OCI-LY3 (cell line): ENCODE measurements around the gene KRTAP10-9.

Experiments
- H2AFZ ChIP-seq: fragments of 200-600, 300-600 bp; shearing (Covaris generic); 2 replicates; pipeline ENCODE4 v1.6.0; 2014; ENCODE audit warnings: antibody characterized with exemption, low read depth, low read length
- H3K27ac ChIP-seq: fragments of 200-600, 300-600 bp; sonication (generic); 2 replicates; pipeline ENCODE4 v1.5.1; 2014; ENCODE audit warnings: mild to moderate bottlenecking, low read length, moderate library complexity, mixed read lengths
- H3K27me3 ChIP-seq: fragments of 200-600, 300-600 bp; sonication (generic); 2 replicates; pipeline ENCODE4 v1.6.1; 2014; ENCODE audit warnings: low read depth, low read length, mixed read lengths
- H3K36me3 ChIP-seq: fragments of 200-600, 300-600 bp; sonication (generic); replicated peaks from 2 replicates; pipeline ENCODE3; 2014; ENCODE audit warnings: low read depth, low read length, mixed read lengths
- H3K4me1 ChIP-seq: fragments of 300-600, 200-600 bp; sonication (generic); 2 replicates; pipeline ENCODE4 v1.6.1; 2014; ENCODE audit warnings: low read length, mixed read lengths
- H3K4me2 ChIP-seq: fragments of 200-600, 300-600 bp; sonication (generic); 2 replicates; pipeline ENCODE4 v1.6.1; 2014; ENCODE audit warnings: low read length, mixed read lengths
- H3K4me3 ChIP-seq: fragments of 300-600, 200-600 bp; sonication (generic); 2 replicates; pipeline ENCODE4 v1.5.1; 2014; ENCODE audit warnings: antibody characterized with exemption, mild to moderate bottlenecking, low read length, moderate library complexity
- H3K79me2 ChIP-seq: fragments of 300-600, 200-600 bp; shearing (Covaris generic); 2 replicates; pipeline ENCODE4 v1.6.1; 2014; ENCODE audit warnings: mild to moderate bottlenecking, low read length, mixed read lengths
- H3K9ac ChIP-seq: fragments of 300-600, 200-600 bp; shearing (Covaris generic); 2 replicates; pipeline ENCODE4 v1.6.0; 2014; ENCODE audit warnings: mild to moderate bottlenecking, low read length, moderate library complexity
- H3K9me3 ChIP-seq: fragments of 200-600, 300-600 bp; shearing (Covaris generic); 2 replicates; pipeline ENCODE4 v1.6.1; 2014; ENCODE audit warnings: low read length, mixed read lengths; ENCODE audit not compliant: insufficient read depth
- H4K20me1 ChIP-seq: fragments of 200-600, 300-600 bp; sonication (generic); 2 replicates; pipeline ENCODE4 v1.6.1; 2016; ENCODE audit warnings: low read length, mixed read lengths; ENCODE audit not compliant: insufficient read depth
- EZH2phosphoT487 ChIP-seq: fragments of 200-600 bp; shearing (Covaris generic); IDR thresholded peaks from 2 replicates; pipeline ENCODE4 v1.6.1; 2018; ENCODE audit warnings: antibody characterized with exemption, mixed run types, low read depth
- TF ChIP-seq, protein P1 (sequence below): fragments of 200-600, 300-600 bp; sonication (generic); IDR thresholded peaks from 2 replicates; pipeline ENCODE4 v1.5.1; 2014; ENCODE audit warnings: antibody characterized with exemption, low read length, low read depth

KRTAP10-9 gene

DNA sequence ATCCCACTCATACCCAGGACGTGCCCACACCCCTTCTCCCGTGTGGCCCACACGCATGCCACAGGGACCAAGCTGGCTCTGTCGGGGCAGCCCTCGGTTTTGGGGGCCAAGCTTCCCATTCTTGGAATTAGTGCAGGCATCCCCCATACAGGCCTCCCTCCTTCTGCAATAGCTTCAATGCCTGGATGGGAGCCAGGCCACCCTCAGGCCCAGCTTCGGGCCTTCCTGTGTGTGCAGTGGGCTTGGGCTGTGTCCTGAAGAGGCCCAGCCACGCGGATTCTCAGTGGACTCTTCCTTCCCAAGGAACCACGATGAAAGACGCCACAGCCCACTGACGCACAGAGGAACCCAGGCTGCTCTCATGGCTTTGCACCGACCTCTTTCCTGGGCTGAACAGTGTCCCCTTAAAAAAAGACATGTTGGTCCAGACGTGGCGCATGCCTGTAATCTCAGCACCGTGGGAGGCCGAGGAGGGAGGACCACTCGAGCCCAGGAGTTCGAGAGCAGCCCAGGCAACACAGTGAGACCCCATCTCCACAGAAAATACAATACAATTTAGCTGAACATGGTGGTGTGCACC, 22.7 kb downstream of the KRTAP10-9 start:
- H3K79me2 ChIP-seq, result no peaks in the 10 kb centered on the region
- no peaks in the 10 kb centered on the region for H3K36me3 ChIP-seq
- no peaks in the 10 kb centered on the region for H3K27me3 ChIP-seq
- H3K4me1 ChIP-seq, result no peaks in the 10 kb centered on the region
- H3K27ac ChIP-seq, result no peak overlapping the region
- H3K4me2 ChIP-seq, result no peak overlapping the region
- no peak overlapping the region for H3K9ac ChIP-seq
- no peak overlapping the region for H3K4me3 ChIP-seq
- no peak for TF ChIP-seq EZH2phosphoT487
- TF ChIP-seq, protein P1, sequence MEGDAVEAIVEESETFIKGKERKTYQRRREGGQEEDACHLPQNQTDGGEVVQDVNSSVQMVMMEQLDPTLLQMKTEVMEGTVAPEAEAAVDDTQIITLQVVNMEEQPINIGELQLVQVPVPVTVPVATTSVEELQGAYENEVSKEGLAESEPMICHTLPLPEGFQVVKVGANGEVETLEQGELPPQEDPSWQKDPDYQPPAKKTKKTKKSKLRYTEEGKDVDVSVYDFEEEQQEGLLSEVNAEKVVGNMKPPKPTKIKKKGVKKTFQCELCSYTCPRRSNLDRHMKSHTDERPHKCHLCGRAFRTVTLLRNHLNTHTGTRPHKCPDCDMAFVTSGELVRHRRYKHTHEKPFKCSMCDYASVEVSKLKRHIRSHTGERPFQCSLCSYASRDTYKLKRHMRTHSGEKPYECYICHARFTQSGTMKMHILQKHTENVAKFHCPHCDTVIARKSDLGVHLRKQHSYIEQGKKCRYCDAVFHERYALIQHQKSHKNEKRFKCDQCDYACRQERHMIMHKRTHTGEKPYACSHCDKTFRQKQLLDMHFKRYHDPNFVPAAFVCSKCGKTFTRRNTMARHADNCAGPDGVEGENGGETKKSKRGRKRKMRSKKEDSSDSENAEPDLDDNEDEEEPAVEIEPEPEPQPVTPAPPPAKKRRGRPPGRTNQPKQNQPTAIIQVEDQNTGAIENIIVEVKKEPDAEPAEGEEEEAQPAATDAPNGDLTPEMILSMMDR, result no peak
- H2AFZ ChIP-seq, result no peak overlapping the region
- H4K20me1 ChIP-seq, result no peaks in the 10 kb centered on the region
- H3K9me3 ChIP-seq, result no peaks in the 10 kb centered on the region

DNA sequence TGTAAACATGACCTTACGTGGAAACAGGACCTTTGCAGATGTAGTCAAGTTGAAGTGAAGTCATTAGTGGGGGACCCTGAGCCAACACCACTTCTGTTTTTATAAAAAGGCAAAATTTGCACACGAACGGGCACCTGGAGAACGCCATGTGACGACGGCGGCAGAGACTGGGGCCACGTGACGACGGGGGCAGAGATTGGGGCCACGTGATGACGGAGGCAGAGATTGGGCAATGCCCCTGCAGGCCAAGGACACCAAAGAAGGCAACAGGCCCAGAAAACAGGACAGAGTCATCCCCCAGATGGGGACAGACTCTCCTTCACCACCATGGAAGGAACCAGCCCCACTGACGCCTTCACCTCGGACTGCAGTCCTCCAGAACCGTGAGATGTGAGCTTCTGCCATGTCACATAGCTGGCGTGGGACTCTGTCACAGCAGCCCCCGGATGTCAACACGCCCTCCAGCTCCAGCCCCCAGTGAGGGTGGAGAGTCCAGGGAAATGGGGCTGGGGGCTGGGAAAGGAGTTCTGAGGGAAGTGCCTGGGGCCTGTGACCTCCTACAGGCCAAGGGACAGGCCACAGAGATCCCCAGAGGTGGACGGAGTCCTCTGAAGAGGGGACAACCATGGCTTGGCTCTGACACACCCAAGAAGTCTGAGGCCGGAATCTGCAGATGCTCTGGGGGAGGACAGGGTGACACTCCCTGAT, 23.5 kb downstream of the KRTAP10-9 start:
- Histone ChIP-seq H3K27me3 (no peaks in the 10 kb centered on the region), H3K36me3 (no peaks in the 10 kb centered on the region), H3K4me1 (no peaks in the 10 kb centered on the region), H4K20me1 (no peaks in the 10 kb centered on the region), H2AFZ (no peak overlapping the region), H3K4me3 (no peak overlapping the region), H3K4me2 (no peak overlapping the region), H3K79me2 (no peaks in the 10 kb centered on the region), H3K9ac (no peak overlapping the region), H3K27ac (no peak overlapping the region), H3K9me3 (no peaks in the 10 kb centered on the region)
- TF ChIP-seq, protein P1, result no peak
- TF ChIP-seq EZH2phosphoT487, result no peak

DNA sequence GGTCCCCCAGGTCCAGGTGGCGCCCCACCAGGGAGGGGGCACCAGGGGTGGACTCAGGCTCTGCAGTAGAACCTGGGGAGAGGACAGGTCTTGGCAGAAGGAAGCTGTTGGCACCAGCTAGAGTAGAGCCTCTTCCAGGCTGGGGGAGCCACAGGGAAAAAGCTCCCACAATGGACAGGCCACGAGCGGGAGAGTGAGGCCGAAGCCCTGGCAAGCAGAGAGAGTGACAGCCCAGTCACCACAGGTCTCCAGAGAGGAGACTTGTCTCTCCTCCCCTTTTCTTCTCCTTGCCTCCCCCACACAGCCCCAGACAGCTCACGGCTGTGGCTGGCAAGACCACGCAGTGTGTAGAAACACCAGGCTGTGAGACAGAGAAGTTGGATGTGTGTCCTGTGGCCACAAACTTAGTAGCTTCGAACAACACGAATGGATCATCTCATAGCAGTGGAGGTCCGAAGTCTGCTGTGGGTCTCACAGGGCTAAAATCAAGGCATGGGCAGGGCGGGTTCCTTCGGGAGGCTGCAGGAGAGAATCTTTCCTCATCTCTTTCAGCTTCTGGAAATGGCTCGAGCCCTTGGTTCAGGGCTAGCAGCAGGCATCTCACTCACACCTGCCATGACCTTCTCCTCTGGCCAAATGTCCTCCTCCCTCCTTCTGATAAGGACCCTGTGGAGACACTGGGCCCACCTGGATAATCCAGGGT, 24.2 kb downstream of the KRTAP10-9 start:
- Histone ChIP-seq H3K27ac (no peak overlapping the region), H3K9me3 (no peaks in the 10 kb centered on the region), H3K36me3 (no peaks in the 10 kb centered on the region), H4K20me1 (no peaks in the 10 kb centered on the region), H3K27me3 (no peaks in the 10 kb centered on the region), H3K4me2 (no peak overlapping the region), H3K9ac (no peak overlapping the region), H3K79me2 (no peaks in the 10 kb centered on the region), H3K4me1 (no peaks in the 10 kb centered on the region), H2AFZ (no peak overlapping the region), H3K4me3 (no peak overlapping the region)
- no peak for TF ChIP-seq EZH2phosphoT487
- TF ChIP-seq, protein P1, result no peak

DNA sequence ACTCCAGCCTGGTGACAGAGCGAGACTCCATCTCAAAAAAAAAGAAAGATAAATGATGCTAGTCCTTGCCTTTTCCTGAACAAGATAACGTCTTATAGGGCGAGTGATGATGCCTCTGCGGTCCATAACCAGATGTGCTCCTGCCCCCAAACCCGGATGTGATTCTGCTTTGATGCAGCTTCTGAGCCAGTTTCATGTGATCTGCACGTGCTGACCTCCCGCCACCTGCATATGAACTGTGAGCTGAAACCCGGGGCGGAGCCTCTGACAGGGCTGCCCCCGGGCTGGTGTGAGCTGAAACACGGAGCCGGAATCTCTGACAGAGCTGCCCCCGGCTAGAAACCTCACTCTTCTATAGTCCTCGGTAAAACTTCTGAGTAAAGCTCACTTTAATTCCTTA, 26.2 kb downstream of the KRTAP10-9 start:
- H3K4me1 ChIP-seq, result no peaks in the 10 kb centered on the region
- H4K20me1 ChIP-seq, result no peaks in the 10 kb centered on the region
- TF ChIP-seq, protein P1, result no peak
- no peak for TF ChIP-seq EZH2phosphoT487
- no peaks in the 10 kb centered on the region for H3K79me2 ChIP-seq
- H3K27me3 ChIP-seq, result no peaks in the 10 kb centered on the region
- H3K36me3 ChIP-seq, result no peaks in the 10 kb centered on the region
- no peaks in the 10 kb centered on the region for H3K9me3 ChIP-seq
- H3K4me3 ChIP-seq, result no peak overlapping the region
- no peak overlapping the region for H3K4me2 ChIP-seq
- no peak overlapping the region for H2AFZ ChIP-seq
- no peak overlapping the region for H3K27ac ChIP-seq
- no peak overlapping the region for H3K9ac ChIP-seq
